VCaP (cell line): Measurements from ENCODE around the gene BLVRA.
A peak's percentile ranks its signal among the peaks of the same experiment; 100 is the strongest.

ENCODE experiments used
- H3K27ac ChIP-seq: fragments of 450-650 bp; 2 replicates; pipeline ENCODE4 v1.5.1; 2017
- CTCF ChIP-seq: fragments of 450-650 bp; conservative IDR thresholded peaks from 2 replicates; pipeline ENCODE4 v1.5.1; 2017; ENCODE audit warnings: mild to moderate bottlenecking, moderate library complexity

BLVRA gene

DNA sequence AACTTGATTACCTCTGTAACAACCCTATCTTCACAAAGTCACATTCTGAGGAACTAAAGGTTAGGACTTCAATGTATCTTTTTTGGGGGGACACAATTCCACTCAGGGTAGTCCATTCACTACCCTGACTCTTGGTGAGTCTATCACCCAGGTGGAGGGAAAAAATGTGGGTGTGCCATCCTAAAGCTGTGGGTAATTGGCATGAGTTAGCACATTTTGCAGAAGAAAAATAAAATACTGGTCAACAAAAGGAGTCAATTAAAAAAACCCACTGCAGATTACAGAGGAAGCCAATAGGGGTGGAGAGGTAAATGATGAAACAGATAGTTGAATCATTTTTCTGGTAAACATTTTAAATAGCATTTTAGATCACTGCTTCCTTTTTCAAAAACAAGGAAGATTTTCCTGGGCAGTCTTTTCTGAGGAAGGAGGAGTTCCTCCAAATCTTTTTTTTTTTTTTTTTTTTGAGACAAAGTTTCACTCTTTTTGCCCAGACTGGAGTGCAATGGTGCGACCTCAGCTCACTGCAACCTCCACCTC lies 5.1 kb upstream of the BLVRA start:
- H3K27ac ChIP-seq: no peak overlapping the region
- TF ChIP-seq CTCF: no peak

DNA sequence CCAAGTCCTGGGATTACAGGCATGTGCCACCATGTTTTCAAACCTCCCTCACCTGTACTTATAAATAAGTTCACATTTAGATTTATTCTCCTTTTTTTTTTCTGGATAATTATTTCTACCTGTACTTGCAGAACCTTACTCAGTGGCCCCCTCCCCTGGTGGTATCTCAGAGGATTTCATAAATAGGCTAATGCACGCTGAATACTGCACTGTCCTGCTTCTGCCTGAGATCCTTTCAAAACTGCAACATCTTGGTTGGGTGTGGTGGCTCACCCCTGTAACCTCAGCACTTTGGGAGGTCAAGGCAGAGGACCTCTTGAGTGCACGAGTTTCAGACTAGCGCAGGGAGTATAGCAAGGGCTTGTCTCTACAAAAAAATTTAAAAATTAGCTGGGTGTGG lies 4.6 kb upstream of the BLVRA start:
- no peak overlapping the region for H3K27ac ChIP-seq
- no peak for TF ChIP-seq CTCF

DNA sequence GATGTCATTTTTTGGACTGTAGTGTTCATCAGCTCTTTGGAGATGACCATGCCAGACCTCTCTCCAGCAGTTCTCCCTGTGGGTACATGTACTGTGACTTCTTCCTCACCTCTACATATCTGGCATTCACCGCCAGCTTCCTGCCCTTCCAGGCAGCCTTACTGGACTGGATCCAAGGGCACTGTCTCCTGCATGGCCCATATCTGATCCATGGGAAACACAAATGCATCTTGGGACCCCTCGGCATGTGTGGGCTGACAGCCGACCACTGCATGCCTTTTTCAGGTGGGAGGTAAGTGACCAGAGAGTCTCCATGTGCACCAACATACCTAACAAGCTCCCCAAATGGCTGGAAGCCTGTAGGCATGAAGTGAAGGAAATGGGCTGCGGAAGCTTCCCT lies 3.9 kb upstream of the BLVRA start:
- H3K27ac ChIP-seq: no peak overlapping the region
- no peak for TF ChIP-seq CTCF

DNA sequence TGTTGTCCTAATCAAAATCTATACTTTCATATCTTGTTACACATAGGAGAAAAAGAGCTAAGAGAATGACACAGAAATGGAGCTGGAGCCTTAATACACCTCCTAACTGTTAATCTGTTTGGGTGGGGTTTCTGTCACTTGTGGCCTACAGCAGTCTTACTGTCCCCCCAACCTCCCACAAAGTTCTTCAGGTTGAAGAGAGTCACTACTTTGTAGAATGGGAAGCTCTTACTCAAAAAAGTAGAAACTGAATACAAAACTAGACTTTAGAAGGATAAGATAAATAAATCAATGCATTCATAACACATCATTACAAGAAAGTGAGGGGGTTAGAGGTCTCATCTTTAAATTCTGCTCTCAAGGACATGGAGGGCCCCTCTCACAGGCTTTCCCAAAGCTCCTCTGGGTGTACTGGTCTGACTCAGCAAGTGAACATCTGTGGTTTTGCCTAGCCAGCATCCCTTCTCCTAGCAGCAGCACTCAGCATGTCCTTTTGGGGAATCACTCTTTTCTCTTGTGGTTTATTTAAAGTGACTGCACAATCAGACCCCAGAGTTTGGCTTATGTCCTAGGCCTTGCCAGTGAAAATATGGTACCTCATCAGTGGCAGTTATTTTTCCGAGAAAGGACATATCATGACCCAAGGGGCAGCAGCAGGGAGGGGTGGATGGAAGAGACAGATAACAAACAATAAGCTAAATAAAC lies 2.0 kb upstream of the BLVRA start:
- no peak overlapping the region for H3K27ac ChIP-seq
- TF ChIP-seq CTCF: no peak

GRCh38 chr7:43757073-43757720 lies 1.3 kb upstream of the BLVRA start:
- TF ChIP-seq CTCF: no peak
- H3K27ac ChIP-seq: no peak overlapping the region

DNA sequence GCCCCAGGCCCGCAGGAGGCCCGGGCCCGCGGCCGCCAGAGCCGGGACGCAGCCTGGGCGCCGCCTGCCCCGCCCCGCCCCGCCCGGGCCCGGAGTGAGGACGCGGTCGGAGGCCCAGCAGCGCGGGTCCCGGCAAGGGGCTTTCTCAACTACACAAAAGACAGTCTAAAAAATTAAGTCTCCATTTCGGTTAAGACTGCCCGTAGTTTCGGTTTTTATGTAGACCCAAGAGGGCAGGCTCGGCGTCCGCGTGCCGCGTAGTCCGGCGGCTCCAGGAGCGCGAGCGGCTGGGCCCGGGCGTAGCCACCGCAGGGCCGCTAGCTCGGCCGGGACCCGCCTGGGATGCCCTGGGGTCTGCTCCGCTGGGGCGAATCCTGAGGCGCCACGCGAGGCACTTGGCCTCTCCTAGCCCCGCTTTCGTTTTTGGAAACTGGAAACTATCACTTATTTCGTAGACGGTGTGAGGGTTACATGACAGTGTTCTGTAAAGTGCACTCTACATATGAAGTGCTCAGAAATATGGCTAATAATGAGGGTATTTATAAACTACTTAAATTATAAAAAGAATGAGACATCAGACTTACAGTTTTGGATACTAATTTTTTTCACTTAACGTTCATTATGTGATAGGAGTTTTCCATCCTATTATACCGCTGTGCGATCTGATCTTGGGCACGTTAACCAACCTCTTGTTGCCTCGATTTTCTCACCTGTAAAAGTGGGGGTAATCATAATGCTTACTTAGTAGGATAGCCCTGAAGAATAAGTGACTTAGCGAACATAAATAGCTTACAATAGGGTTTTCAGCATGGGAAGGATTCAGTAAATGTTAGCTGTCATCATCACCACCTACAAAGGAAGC lies 573 bp downstream of the BLVRA start:
- H3K27ac ChIP-seq: peak overlapping the region; percentile 81

More for the DNA sequence above, 573 bp downstream of the BLVRA start:
- TF ChIP-seq CTCF: no peak
